Colon (tissue), 2 donors: ENCODE results near the gene RNF13.

ENCODE experiments used
- FAIRE-seq: peaks from 2 replicates; lab custom pipeline; 2012; peaks lifted over from hg19 to GRCh38; lab: Jason Lieb, UNC
- donor health status: control.
- donor health status: control.

Gene RNF13

DNA sequence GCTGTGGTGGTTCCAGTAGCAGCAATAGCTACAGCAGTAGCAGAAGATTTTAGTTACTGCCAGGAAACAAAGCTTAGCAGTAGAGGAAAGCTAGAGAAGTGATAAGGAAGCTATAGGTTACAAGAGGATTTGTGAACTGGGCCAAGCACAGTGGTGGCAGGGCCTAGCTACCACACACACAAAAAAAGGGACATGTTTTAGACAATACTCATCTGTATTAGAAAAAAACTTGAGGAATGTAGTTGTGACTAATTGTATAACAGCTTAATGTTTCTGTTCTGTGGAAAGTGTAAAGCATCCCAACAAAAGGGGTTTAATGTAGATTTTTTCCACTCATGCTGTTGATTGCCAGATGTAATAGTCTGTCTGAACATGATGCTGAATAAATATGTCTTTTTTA is 187.6 kb downstream of the RNF13 start:
- FAIRE-seq = no peak

DNA sequence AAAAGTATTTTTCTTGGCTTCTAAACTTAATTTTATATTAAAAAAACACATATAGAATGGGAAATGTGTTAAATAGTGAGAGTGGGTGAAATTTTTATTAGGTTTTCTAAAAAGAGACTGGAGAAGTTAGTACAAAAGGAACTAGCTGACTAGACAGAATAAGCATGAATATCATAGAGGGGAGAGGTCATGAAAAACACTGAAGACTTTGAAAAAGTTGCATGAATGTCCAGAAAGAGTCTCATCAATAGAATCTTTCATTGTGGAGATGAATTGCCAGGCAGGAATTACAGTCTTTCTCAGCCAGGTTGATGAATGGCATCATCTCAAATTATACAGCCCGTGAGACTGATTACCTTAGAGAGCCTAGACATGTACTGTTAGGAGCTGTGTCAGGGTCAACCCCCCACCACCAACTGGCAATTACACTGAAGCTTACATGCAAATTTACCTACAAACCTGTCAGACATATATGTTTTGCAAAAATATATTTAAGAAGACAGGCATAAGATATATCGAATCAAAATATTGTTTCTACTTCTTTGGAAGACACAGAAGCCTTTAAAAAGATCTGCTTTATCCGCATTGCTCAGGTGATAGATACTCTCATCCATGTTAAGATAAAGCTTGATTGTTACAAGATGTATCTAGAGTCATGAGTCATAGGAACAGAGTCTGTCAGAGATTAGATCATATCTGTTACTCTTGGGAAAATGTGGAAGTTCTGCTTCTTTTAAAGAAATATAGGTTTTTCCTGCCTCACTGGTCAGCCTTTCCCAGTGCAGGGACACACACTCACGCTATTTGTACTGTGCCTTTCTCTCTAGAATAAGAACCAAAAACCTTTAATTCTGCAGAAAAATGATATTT is 192.5 kb downstream of the RNF13 start:
- FAIRE-seq = no peak

DNA sequence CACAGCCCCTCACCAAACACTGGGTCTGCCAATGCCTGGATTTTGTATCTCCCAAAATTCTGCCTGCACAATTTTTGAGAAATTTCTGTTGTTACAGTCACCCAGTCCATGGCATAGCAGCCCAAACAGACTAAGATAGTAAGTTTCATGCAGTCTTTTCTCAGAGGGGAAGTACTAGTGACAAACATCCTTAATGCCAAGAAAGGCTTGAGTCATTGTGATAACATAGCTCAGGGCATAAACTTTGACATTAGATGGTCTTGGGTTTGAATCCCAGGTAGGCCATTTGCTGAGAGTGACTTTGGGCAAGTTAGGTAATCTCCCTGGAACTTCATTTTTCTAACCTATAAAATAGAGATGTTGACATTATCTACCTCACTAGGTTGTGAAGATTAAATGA is 193.8 kb downstream of the RNF13 start:
- FAIRE-seq = no peak
